ENCODE measurements around the gene CHN1.

Gene CHN1

GRCh38 chr2:174833737-174834136 is 171.4 kb downstream of the CHN1 start:
- no peak for TF ChIP-seq CTCF (IDR thresholded peaks at IDR 0.05)

GRCh38 chr2:174830561-174830960 is 174.6 kb downstream of the CHN1 start:
- no peak for TF ChIP-seq CTCF (IDR thresholded peaks at IDR 0.05)

- no peak for TF ChIP-seq CTCF (IDR thresholded peaks at IDR 0.05)
Observed at GRCh38 chr2:174829550-174829949, 175.6 kb downstream of the CHN1 start.

GRCh38 chr2:174827371-174828369 is 177.5 kb downstream of the CHN1 start:
- TF ChIP-seq CTCF (IDR thresholded peaks at IDR 0.05) = no peak

GRCh38 chr2:174826051-174826450 is 179.1 kb downstream of the CHN1 start:
- TF ChIP-seq CTCF (IDR thresholded peaks at IDR 0.05) = no peak

- no peak for TF ChIP-seq CTCF (IDR thresholded peaks at IDR 0.05)
Observed at GRCh38 chr2:174824068-174824467, 181.1 kb downstream of the CHN1 start.

- no peak for TF ChIP-seq CTCF (IDR thresholded peaks at IDR 0.05)
Observed at GRCh38 chr2:174821628-174822027, 183.6 kb downstream of the CHN1 start.
